Glutamatergic neuron (in vitro differentiated cells): ENCODE measurements around the gene PLOD3. TPM values are rescaled to one million over a fixed set of nuclear protein-coding genes. Genes with fewer than 3 reads are reported as not detected.

ENCODE experiments used
- DNase-seq: peaks from one replicate; pipeline ENCODE4 v3.0.0; 2022
- H3K27ac Mint-ChIP-seq: one replicate; pipeline ENCODE4 v1.8.0; 2020; ENCODE audit warnings: mild to moderate bottlenecking, mixed read lengths, inconsistent platforms; ENCODE audit not compliant: unreplicated experiment
- H3K27me3 Mint-ChIP-seq: one replicate; pipeline ENCODE4 v1.8.0; 2020; ENCODE audit warnings: mild to moderate bottlenecking, moderate library complexity, mixed read lengths, inconsistent platforms; ENCODE audit not compliant: unreplicated experiment
- H3K36me3 Mint-ChIP-seq: one replicate; pipeline ENCODE4 v1.8.0; 2020; ENCODE audit warnings: mild to moderate bottlenecking, mixed read lengths, inconsistent platforms; ENCODE audit not compliant: unreplicated experiment
- H3K4me1 Mint-ChIP-seq: one replicate; pipeline ENCODE4 v1.8.0; 2020; ENCODE audit warnings: mild to moderate bottlenecking, low read depth, mixed read lengths, inconsistent platforms; ENCODE audit not compliant: unreplicated experiment
- H3K4me3 Mint-ChIP-seq: one replicate; pipeline ENCODE4 v1.8.0; 2020; ENCODE audit warnings: mild to moderate bottlenecking, mixed read lengths, inconsistent platforms; ENCODE audit not compliant: unreplicated experiment
- H3K9me3 Mint-ChIP-seq: one replicate; pipeline ENCODE4 v1.8.0; 2020; ENCODE audit warnings: mild to moderate bottlenecking, moderate library complexity, mixed read lengths, inconsistent platforms; ENCODE audit not compliant: unreplicated experiment
- total RNA-seq: library from RNA; stranded (reverse); fragmentation: NEBNext Ultra II Directional; extraction: Animal tissue kit (Norgen Biotek cat#: 25700); gene quantifications from one replicate; pipeline ENCODE4 v1.2.1, GENCODE V29; 2021; ENCODE audit not compliant: unreplicated experiment
- TF ChIP-seq, protein P1 (sequence below): fragments of 200-600 bp; sonication (generic); IDR thresholded peaks from one replicate; pipeline ENCODE4 v1.5.0; 2021; ENCODE audit not compliant: partially characterized antibody, unreplicated experiment

PLOD3 gene
- total RNA-seq, 1 donor from 2014 or later: 47.1 TPM

DNA sequence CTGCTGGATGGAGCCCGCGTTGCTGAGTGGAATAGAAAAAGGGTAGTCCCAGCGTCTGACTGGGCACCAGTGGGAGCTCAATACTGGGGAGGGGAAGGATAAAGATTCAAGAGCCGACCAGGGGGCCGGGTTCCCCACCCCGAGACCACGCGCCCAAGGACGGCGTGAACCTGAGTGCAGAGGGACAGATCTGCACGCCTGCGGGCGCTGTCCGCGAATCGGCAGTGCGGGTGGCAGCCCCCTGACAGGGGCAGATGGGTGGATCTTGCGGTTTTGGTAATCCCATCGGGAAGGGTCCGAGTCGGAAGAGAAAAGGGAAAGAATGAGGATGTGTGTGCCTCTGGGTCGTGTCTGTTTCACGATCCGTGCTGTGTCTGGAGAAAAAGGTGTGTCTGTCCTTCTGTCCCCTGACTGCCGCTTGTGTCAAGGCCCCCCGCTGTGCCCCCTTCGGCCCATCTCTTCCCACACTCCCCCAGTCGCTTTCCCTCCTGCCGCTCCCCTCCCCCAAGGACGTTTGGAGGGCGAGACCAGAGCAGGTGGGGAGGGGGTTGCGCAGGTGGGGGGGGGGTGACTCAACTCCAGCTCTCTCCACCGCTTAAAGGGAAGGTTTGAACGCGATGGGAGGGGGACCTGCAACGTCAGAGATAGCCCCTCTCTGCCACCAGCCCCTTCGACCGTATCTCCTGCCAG, 51.3 kb downstream of the PLOD3 start:
- Mint-ChIP-seq H3K4me1 (peaks cover 34% of the 10 kb centered on the region), H3K36me3 (no peaks in the 10 kb centered on the region), H3K9me3 (peaks cover 18% of the 10 kb centered on the region), H3K27ac (peak overlapping the region; percentile 14), H3K4me3 (peak overlapping the region; percentile 84), H3K27me3 (peaks cover 56% of the 10 kb centered on the region)
- TF ChIP-seq, protein P1, sequence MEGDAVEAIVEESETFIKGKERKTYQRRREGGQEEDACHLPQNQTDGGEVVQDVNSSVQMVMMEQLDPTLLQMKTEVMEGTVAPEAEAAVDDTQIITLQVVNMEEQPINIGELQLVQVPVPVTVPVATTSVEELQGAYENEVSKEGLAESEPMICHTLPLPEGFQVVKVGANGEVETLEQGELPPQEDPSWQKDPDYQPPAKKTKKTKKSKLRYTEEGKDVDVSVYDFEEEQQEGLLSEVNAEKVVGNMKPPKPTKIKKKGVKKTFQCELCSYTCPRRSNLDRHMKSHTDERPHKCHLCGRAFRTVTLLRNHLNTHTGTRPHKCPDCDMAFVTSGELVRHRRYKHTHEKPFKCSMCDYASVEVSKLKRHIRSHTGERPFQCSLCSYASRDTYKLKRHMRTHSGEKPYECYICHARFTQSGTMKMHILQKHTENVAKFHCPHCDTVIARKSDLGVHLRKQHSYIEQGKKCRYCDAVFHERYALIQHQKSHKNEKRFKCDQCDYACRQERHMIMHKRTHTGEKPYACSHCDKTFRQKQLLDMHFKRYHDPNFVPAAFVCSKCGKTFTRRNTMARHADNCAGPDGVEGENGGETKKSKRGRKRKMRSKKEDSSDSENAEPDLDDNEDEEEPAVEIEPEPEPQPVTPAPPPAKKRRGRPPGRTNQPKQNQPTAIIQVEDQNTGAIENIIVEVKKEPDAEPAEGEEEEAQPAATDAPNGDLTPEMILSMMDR: no peak
- no peak for DNase-seq

DNA sequence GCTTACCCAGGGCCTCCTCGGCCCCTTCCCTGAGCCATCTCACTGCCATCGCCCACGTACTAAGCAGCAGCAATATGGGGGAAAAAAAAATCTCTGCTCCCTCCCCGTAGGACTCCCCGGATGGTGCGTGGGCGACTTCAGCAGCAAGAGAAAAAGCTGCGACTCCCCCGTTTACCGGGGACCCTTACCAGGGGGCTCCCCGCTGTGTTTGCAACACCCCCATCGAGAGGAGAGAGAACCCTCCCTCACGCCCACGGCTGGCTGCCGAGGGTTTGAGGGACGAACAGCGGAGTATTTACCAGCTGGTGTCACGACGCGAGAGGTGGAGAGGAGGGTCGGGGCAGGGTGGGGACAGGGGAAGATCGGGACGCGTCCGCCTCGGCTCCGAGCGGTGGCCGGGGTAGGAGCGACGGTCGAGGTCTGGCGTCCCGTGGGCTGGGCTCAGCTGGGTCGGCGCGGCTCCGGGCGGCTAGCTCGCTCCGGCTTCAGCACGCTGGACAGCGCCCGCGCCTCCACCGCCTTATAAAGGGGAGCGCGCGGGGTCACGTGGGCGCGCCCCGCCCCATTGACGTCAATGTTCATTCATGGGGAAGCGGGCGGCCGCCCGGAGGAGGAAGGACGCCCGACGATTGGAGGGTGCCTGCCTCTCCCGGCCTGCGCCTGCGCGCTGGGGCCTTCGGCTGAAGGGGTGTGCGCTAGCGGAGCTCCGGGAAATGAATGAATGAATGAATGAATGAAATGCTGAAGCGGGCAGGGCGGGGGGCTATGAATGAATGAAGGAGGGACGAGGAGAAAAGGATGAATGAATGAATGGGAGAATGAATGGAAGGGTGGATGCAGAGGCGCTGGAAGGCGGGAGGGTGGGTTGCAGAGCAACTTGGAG, 52.1 kb downstream of the PLOD3 start, which contains the start of gene VGF:
Gene VGF, minus strand, starts transcription at position 495 of the 883 bp plus-strand sequence. CDS start 726 bp downstream, outside the sequence.
- peak within 1 kb of the TSS; percentile 84 for H3K4me3 Mint-ChIP-seq
- peaks cover 32% of the 10 kb centered on the region for H3K4me1 Mint-ChIP-seq
- H3K27me3 Mint-ChIP-seq: peaks cover 51% of the 10 kb centered on the region
- H3K36me3 Mint-ChIP-seq: no peaks in the 10 kb centered on the region
- DNase-seq: peak; percentile 94
- peak within 1 kb of the TSS; percentile 48 for H3K27ac Mint-ChIP-seq
- TF ChIP-seq, protein P1: no peak
- H3K9me3 Mint-ChIP-seq: peaks cover 18% of the 10 kb centered on the region

DNA sequence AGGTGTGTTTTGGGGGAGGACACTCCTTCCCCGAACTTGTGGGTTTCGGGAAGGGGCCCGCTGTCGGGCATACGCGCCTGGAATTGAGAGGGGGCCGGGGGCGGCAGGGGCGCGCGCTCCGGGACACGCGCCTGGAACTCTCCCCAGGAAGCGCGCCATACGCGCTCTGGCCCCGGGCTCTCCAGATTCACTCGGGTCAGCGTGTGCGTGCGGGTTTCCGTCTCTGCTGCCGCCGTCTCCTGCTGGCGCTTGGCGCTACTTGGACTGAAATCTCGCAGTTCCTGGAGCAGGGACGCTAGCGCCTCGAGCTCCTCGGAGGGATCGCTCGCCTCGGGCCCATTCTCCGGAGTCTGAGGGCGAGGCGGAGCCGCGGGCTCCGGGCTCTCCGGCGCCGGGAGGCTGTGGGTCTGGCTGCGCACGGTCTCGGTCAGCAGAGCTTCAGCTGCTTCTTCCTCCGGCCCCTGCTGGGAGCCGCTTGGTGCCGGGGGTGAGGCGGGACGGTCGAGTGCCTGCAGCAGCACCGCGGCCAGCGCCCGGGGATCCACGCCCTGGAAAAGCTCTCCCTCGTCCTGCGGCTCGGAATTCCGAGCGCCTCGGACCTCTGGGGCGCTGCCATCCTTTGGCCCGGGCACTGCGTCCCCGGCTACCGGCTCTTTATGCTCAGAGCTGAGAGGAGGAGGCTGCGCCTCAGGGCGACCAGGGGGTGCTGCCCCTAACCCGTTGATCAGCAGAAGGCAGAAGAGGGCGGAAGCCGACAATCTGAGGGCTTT, 53.1 kb downstream of the PLOD3 start:
- Mint-ChIP-seq H3K27me3 (peaks cover 44% of the 10 kb centered on the region), H3K27ac (peak overlapping the region; percentile 48), H3K4me1 (peaks cover 28% of the 10 kb centered on the region), H3K9me3 (peaks cover 16% of the 10 kb centered on the region), H3K4me3 (peak overlapping the region; percentile 84), H3K36me3 (no peaks in the 10 kb centered on the region)
- TF ChIP-seq, protein P1: no peak
- DNase-seq: peak; percentile 46

DNA sequence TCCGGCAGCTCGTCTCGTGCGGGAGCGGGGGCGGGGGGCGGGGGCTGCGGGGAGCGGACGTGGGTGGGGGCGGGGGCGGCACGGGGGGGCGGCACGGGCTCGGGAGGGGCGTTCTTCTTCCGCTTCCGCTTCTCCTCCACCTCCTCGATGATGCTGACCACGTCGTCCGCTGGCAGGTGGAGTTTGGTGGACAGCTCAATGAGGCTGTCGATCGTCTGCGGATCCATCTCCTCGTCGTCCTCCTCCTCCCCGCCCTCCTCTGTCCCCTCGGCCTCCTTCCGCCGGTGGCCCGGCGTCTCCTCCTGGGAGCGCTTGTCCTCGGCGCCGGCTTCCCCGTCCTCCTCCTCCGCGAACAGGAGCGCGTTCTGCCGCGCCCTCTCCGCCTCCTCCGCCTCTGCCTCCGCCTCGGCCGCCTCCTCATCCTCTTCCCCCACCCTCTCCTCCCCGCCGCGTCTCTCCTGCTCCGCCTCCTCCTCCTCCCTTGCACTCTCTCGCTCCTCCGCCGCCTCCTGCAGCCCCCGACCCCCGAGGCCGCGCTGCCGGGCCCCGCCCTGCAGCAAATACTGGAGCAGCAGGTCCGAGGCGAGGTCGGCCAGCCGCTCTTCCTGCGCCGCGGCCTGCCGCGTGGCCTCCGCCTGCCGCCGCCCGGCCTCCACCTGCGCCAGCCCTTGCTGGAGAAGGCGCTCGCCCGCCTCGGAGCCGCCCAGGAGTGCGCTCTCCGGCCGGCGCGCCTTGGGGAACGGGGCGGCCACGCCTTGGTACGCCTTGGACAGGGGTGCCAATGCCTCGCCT, 53.9 kb downstream of the PLOD3 start:
- Mint-ChIP-seq H3K36me3 (no peaks in the 10 kb centered on the region), H3K4me3 (peak overlapping the region; percentile 80), H3K4me1 (peaks cover 25% of the 10 kb centered on the region), H3K9me3 (peaks cover 13% of the 10 kb centered on the region), H3K27me3 (peaks cover 42% of the 10 kb centered on the region), H3K27ac (peak overlapping the region; percentile 48)
- peak; percentile 76 for DNase-seq
- TF ChIP-seq, protein P1: no peak
